Skeletal muscle satellite cell (primary cell): ENCODE data around the gene CPNE9.
"Not testable (repeated sequence)": the region's sequence is repeated elsewhere in the genome, so short reads cannot be mapped to it uniquely, and the experiment has no call there.

Experiments used
- H3K27me3 ChIP-seq: 2 replicates; pipeline ENCODE4 v1.7.0; 2013; ENCODE audit warnings: low read length; ENCODE audit not compliant: control insufficient read depth, insufficient read depth
- H3K36me3 ChIP-seq: 2 replicates; pipeline ENCODE4 v1.7.0; 2013; ENCODE audit warnings: mild to moderate bottlenecking, control low read depth, low read length; ENCODE audit not compliant: insufficient read depth
- H3K4me1 ChIP-seq: 2 replicates; pipeline ENCODE4 v1.7.0; 2013; ENCODE audit warnings: low read length; ENCODE audit not compliant: control insufficient read depth, insufficient read depth
- H3K4me2 ChIP-seq: 2 replicates; pipeline ENCODE4 v1.7.0; 2013; ENCODE audit warnings: mild to moderate bottlenecking, low read length
- H3K4me3 ChIP-seq: 2 replicates; pipeline ENCODE4 v1.7.0; 2013; ENCODE audit warnings: low read length
- H3K9ac ChIP-seq: 2 replicates; pipeline ENCODE4 v1.7.0; 2013; ENCODE audit warnings: mild to moderate bottlenecking, low read depth, low read length, moderate library complexity
- H3K9me3 ChIP-seq: replicated peaks from 2 replicates; pipeline ENCODE4 v1.7.0; 2013; ENCODE audit warnings: mild to moderate bottlenecking, control low read depth, low read length

The CPNE9 gene

DNA sequence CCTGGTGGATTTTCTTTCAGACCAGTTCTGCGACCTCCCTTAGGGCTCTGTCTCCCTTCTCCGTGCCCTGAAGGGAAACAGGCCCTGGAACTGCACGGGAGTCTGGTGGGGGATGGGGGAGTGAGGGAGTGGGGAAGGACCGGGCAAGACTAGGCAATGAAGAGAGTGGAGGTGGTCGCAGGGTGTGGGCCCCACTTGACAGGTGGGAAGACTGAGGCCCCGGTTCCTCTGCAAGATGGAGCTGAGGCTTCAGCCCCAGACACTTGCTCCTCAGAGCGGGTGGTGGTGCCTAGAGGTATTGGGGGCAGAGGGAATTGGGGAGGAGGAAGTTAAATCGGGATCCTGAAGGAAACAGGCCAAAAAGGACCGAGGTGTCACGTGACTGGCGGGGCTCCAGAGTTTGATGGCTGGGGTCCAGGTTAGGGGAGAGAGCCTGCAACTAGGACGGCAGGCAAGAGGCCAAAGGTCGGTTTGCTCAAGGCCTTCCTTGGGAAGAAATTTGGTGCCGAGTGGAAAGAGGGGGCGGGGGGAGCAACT is 66.7 kb downstream of the CPNE9 start:
- Histone ChIP-seq H3K4me1 (peaks cover 32% of the 10 kb centered on the region), H3K27me3 (no peaks in the 10 kb centered on the region), H3K4me2 (peak overlapping the region; percentile 94), H3K9ac (peak overlapping the region; percentile 87), H3K9me3 (no peaks in the 10 kb centered on the region), H3K36me3 (peaks cover 2% of the 10 kb centered on the region), H3K4me3 (peak overlapping the region; percentile 76)

DNA sequence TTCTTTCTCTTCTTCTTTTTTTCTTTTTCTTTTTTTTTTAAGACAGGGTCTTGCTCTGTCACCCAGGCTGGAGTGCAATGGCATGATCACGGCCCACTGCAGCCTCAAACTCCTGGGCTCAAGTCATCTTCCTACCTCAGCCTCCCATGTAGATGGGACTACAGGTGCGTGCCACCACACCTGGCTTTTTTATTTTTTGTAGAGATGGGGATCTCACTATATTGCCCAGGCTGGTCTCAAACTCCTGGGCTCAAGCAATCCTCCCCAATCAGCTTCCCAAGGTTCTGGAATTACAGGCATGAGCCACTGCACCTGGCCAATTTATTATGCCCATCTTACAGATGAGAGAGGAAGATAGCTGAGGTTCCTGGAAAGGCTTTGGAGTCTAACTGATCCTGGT is 67.4 kb downstream of the CPNE9 start:
- H3K9ac ChIP-seq, H3K4me3 ChIP-seq, H3K36me3 ChIP-seq, H3K4me2 ChIP-seq, H3K9me3 ChIP-seq, H3K27me3 ChIP-seq: not testable (repeated sequence)
- H3K4me1 ChIP-seq = peaks cover 32% of the 10 kb centered on the region

DNA sequence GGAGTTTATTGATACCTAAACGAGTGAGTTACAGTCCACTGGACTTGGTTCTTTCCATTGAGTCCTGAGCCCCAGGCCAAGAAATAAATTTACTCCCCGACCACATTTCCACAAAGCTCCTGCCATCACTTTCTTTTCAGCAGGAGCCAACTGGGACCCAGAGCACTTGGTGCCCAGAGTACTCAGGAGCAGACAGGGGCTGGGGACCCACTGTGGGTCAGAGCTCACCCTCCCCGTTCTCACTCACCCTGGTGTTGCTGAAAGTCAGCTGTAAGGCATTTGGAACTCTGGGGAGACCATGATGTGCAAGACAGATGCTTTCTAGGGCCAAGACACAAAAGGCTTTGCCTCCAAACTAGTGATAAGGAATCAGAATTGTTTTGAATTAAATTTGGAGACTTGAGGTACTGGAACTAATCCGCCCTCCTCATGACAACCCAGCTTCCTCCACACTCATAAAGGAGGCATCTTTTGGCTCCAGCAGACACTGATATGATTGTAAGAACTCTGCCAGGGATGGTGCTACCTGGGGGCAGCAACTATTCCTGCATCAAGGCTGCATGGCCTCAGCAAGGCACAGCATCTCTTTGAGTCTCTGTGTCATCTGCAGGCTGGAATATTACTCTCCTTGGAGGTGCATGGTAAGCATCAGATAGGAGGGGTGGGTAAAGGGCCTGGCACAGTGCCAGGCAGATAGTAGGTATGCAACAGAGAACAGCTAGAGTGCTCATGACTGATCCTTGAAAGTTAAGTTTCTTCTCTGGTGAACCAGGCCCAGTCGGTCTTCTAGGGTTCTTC is 73.5 kb downstream of the CPNE9 start:
- H3K9me3 ChIP-seq = no peaks in the 10 kb centered on the region
- no peak overlapping the region for H3K9ac ChIP-seq
- H3K4me2 ChIP-seq = no peak overlapping the region
- peaks cover 13% of the 10 kb centered on the region for H3K36me3 ChIP-seq
- H3K27me3 ChIP-seq = no peaks in the 10 kb centered on the region
- peaks cover 18% of the 10 kb centered on the region for H3K4me1 ChIP-seq
- H3K4me3 ChIP-seq = no peak overlapping the region

DNA sequence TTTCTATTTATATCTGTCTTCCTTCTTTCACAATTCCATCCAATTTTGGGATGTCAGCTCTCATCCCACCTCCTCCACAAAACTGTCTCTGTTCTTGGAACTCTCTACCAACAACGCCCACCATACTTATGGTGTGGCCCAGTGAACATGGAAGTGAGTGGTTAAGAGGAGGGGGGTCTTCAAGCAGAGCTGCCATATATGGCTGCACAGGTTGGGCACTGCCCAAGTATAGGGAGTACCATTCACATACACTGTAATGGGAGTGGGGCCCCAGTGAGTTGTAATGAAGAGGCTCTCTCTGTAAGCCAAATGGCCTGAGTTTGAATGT is 74.0 kb downstream of the CPNE9 start:
- no peak overlapping the region for H3K4me3 ChIP-seq
- peak overlapping the region; percentile 17 for H3K4me2 ChIP-seq
- H3K27me3 ChIP-seq = no peaks in the 10 kb centered on the region
- peaks cover 18% of the 10 kb centered on the region for H3K4me1 ChIP-seq
- no peak overlapping the region for H3K9ac ChIP-seq
- peaks cover 13% of the 10 kb centered on the region for H3K36me3 ChIP-seq
- no peaks in the 10 kb centered on the region for H3K9me3 ChIP-seq

DNA sequence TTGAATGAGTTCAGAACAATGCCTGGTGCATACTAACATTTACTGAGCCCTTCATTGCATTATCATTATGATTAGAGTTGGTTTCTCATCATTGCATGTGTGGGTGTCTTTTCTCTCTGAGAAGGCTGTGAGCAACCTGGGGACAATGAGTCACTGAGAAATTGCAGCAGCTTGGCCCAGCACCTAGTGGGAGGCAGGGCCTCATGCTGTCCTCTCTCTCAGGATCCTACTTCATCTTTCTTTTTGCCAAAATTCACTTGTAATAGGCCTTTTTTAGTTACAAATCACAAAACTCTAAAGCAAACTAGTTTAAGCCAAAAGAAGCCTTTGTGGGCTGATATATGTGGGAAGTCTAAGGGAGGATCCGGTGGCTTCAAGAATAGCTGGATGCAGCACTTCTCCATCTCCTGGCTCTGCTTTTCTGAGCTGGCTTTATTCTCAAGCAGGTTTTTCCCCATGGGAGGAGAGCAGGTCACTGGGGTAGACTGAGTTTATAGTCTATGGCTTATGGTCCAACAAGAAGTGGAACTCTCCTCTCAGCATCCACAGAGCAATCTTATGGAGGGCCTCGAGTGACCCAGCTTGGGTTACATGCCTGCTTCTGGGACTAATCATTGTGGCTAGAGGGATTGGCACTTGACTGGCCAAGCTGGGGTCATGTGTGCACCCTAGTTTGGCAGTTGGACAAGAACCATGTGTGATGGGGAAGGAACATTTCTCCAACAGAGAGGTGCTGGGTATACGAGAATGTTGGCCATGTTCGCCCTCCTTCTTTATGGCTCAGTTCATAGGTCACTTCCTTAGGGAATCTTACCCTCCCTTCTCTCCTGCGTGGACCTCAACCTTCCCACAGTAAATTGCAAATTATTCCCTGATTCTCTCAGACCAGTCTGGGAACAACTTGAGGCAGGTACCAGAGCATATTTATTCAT is 74.8 kb downstream of the CPNE9 start:
- H3K4me1 ChIP-seq = peaks cover 18% of the 10 kb centered on the region
- H3K4me3 ChIP-seq = no peak overlapping the region
- no peaks in the 10 kb centered on the region for H3K9me3 ChIP-seq

DNA sequence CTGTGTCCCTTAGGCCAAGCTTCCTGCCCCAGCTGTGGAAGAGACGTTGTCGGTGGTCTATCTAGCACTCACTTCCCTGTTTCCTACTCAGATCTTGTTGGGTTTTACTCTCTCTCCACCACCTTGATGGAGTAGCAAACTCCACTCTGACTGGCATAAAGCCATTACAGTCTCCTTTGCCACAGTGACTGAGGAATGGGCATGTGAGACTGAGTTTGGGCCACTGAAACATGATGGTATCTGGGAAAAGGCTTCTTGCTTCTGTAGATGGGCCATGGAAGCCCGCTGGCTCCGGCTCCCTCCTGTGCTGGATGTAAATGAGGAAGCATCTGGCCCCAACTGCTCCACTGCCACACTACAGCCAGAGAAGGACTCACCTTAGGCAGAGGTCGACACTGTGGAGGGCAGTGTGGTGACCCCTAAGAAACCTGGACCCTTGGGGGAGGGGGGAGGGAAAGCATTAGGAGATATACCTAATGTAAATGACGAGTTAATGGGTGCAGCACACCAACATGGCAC is 75.5 kb downstream of the CPNE9 start:
- H3K9ac ChIP-seq = no peak overlapping the region
- H3K9me3 ChIP-seq = no peaks in the 10 kb centered on the region
- H3K36me3 ChIP-seq = peaks cover 19% of the 10 kb centered on the region
- H3K4me1 ChIP-seq = peaks cover 18% of the 10 kb centered on the region
- no peak overlapping the region for H3K4me3 ChIP-seq
- no peaks in the 10 kb centered on the region for H3K27me3 ChIP-seq
- no peak overlapping the region for H3K4me2 ChIP-seq

More for the DNA sequence above, 74.8 kb downstream of the CPNE9 start:
- H3K27me3 ChIP-seq = no peaks in the 10 kb centered on the region
- H3K36me3 ChIP-seq = peaks cover 13% of the 10 kb centered on the region
- H3K4me2 ChIP-seq = peak overlapping the region; percentile 27
- no peak overlapping the region for H3K9ac ChIP-seq
